K562 (cell line): ENCODE results near the gene ACSL5. TPM values are rescaled to one million over a fixed set of nuclear protein-coding genes. Genes with fewer than 3 reads are reported as not detected.
A peak's percentile ranks its signal among the peaks of the same experiment; 100 is the strongest.

Experiments used
- ATAC-seq: fragments of 200-7000 bp; cut with Tn5 transposase; 3 replicates; pipeline ENCODE4 v1.9.1; 2020; ENCODE audit warnings: moderate library complexity
- BruUV-seq: library from RNA; stranded (reverse); fragments of 400-500 nt; replicated peaks from 2 replicates; lab custom pipeline; 2021; lab: Mats Ljungman, UMichigan
- CTCF ChIA-PET: fragments of 300-600 bp; formaldehyde crosslinking; extraction: SDS; loops from one replicate; lab custom pipeline; 2021; ENCODE audit warnings: low intra/inter-chr PET ratio; lab: Yijun Ruan, JAX
- POLR2A ChIA-PET: fragments of 300-600, 350-650 bp; sonication (Branson Sonifier 250); formaldehyde crosslinking; extraction: SDS; loops from one replicate; lab custom pipeline; 2021; ENCODE audit warnings: antibody characterized with exemption, inconsistent platforms; lab: Yijun Ruan, JAX
- DNase-seq, 4 experiments: peaks; one replicate each; pipeline versions ENCODE4 v3.0.0 to v3.0.0-alpha.2; 2011 to 2018; ENCODE audit warnings: low spot score in 3 of 4, mixed read lengths in 3 of 4; ENCODE audit errors: extremely low read depth in 1 of 4
- FAIRE-seq: peaks from 2 replicates; lab custom pipeline; 2011; peaks lifted over from hg19 to GRCh38; lab: Jason Lieb, UNC
- H2AFZ ChIP-seq: 2 replicates; pipeline ENCODE4 v1.6.0; 2011; ENCODE audit warnings: low read depth, low read length, control low read depth, inconsistent platforms
- H3K27ac ChIP-seq: fragments of 200-600 bp; 3 replicates; pipeline ENCODE4 v1.8.0; 2011; ENCODE audit warnings: low read depth, mild to moderate bottlenecking, control low read depth, inconsistent platforms, low read length, moderate library complexity, mixed read lengths; ENCODE audit errors: extremely low read depth
- H3K27me3 ChIP-seq, 2 experiments: fragments of 300-600 bp in 1 of 2; 2 replicates in 1 of 2; 3 replicates in 1 of 2; pipeline versions ENCODE4 v1.6.0 to v1.8.0; 2011; ENCODE audit warnings: inconsistent platforms in 2 of 2, low read length in 2 of 2, mild to moderate bottlenecking in 1 of 2, mixed read lengths in 1 of 2, moderate library complexity in 1 of 2; ENCODE audit not compliant: control insufficient read depth in 2 of 2, insufficient read depth in 2 of 2
- H3K36me3 ChIP-seq: fragments of 300-600 bp; 3 replicates; pipeline ENCODE4 v1.8.0; 2011; ENCODE audit warnings: mild to moderate bottlenecking, low read length, inconsistent platforms; ENCODE audit not compliant: control insufficient read depth, insufficient read depth
- H3K4me1 ChIP-seq, 2 experiments: fragments of 200-600 bp in 1 of 2; replicated peaks in 1 of 2; 2 replicates in 1 of 2; 3 replicates in 1 of 2; pipeline versions ENCODE4 v1.5.1 to v1.8.0; 2011; ENCODE audit warnings: inconsistent platforms in 2 of 2, low read length in 2 of 2, mild to moderate bottlenecking in 1 of 2, mixed read lengths in 1 of 2, moderate library complexity in 1 of 2; ENCODE audit not compliant: control insufficient read depth in 2 of 2, insufficient read depth in 2 of 2
- H3K4me2 ChIP-seq: 2 replicates; pipeline ENCODE4 v1.6.1; 2011; ENCODE audit warnings: low read length, control low read depth, inconsistent platforms, mixed read lengths; ENCODE audit not compliant: insufficient read depth
- H3K4me3 ChIP-seq: fragments of 200-600 bp; sonication (generic), shearing (Covaris generic); 2 replicates; pipeline ENCODE4 v1.5.1; 2016; ENCODE audit warnings: control low read depth, inconsistent platforms
- H3K79me2 ChIP-seq: fragments of 200-600 bp; 3 replicates; pipeline ENCODE4 v1.8.0; 2011; ENCODE audit warnings: low read length, inconsistent platforms; ENCODE audit not compliant: control insufficient read depth, insufficient read depth
- H3K9ac ChIP-seq, 2 experiments: 2 replicates each; pipeline versions ENCODE4 v1.6.0 to v1.6.1; 2011; ENCODE audit warnings: low read depth in 2 of 2, low read length in 2 of 2, control low read depth in 1 of 2, inconsistent platforms in 1 of 2, mild to moderate bottlenecking in 1 of 2, mixed read lengths in 1 of 2; ENCODE audit not compliant: insufficient read depth in 1 of 2
- H3K9me1 ChIP-seq: one replicate; pipeline ENCODE4 v1.6.0; 2011; ENCODE audit warnings: inconsistent platforms, mild to moderate bottlenecking, low read length, moderate library complexity; ENCODE audit not compliant: control insufficient read depth, insufficient read depth
- H3K9me3 ChIP-seq: replicated peaks from 2 replicates; pipeline ENCODE4 v1.5.1; 2011; ENCODE audit warnings: low read depth, low read length, inconsistent platforms; ENCODE audit not compliant: control insufficient read depth, insufficient read depth
- H4K20me1 ChIP-seq: replicated peaks from 2 replicates; pipeline ENCODE4 v1.6.1; 2011; ENCODE audit warnings: low read length, inconsistent platforms, mixed read lengths; ENCODE audit not compliant: control insufficient read depth, insufficient read depth
- CBX8 ChIP-seq: fragments of 200-600 bp; sonication (generic); IDR thresholded peaks from 2 replicates; pipeline ENCODE4 v1.6.1; 2012; ENCODE audit warnings: borderline replicate concordance, mixed run types, low read depth, mild to moderate bottlenecking, moderate library complexity, mixed read lengths, low read length, control low read depth, inconsistent platforms; ENCODE audit not compliant: poor library complexity, severe bottlenecking; ENCODE audit errors: extremely low read depth
- CHD1 ChIP-seq: fragments of 200-600 bp; sonication (generic); IDR thresholded peaks from one replicate; pipeline ENCODE4 v1.6.1; 2012; ENCODE audit warnings: mild to moderate bottlenecking, moderate library complexity, low read length, inconsistent platforms
- FOSL1 ChIP-seq: fragments of 200-800 bp; sonication (Bioruptor generic); conservative IDR thresholded peaks from 2 replicates; pipeline ENCODE4 v1.6.1; 2016; ENCODE audit warnings: missing genetic modification characterization, missing compliant biosample characterization
- JUND ChIP-seq, 2 experiments: IDR thresholded peaks; 2 replicates in 1 of 2; 3 replicates in 1 of 2; pipeline ENCODE4 v1.6.1; 2011; ENCODE audit warnings: borderline replicate concordance in 2 of 2, low read depth in 2 of 2, low read length in 2 of 2, improper control_type of control experiment in 1 of 2, missing biosample characterization in 1 of 2, missing genetic modification characterization in 1 of 2, missing genetic modification reagents in 1 of 2
- MAFK ChIP-seq: IDR thresholded peaks from 2 replicates; pipeline ENCODE4 v1.6.1; 2011; ENCODE audit warnings: low read length, improper control_type of control experiment
- MXI1 ChIP-seq: IDR thresholded peaks from 2 replicates; pipeline ENCODE4 v1.6.1; 2011; ENCODE audit warnings: low read depth, mild to moderate bottlenecking, improper control_type of control experiment, low read length
- NCOR1 ChIP-seq: fragments of 450-650 bp; IDR thresholded peaks from 2 replicates; pipeline ENCODE4 v1.6.1; 2016; ENCODE audit warnings: mild to moderate bottlenecking, moderate library complexity
- PRDM10 ChIP-seq: fragments of 450-650 bp; IDR thresholded peaks from 2 replicates; pipeline ENCODE4 v1.6.1; 2018; ENCODE audit not compliant: partially characterized antibody
- PTBP1 ChIP-seq: fragments of 200-400 bp; formaldehyde crosslinking; IDR thresholded peaks from 2 replicates; pipeline ENCODE4 v1.6.1; 2017; ENCODE audit warnings: low read depth, low read length
- RHOXF2B ChIP-seq: fragments of 250-450 bp; sonication (Bioruptor Pico); conservative IDR thresholded peaks from 2 replicates; pipeline ENCODE4 v1.5.1; 2021
- TAF1 ChIP-seq: IDR thresholded peaks from 2 replicates; pipeline ENCODE4 v1.6.1; 2011; ENCODE audit warnings: mild to moderate bottlenecking, low read length, moderate library complexity; ENCODE audit not compliant: insufficient read depth, control insufficient read depth, severe bottlenecking; ENCODE audit errors: extremely low read depth
- ZNF384 ChIP-seq: IDR thresholded peaks from 2 replicates; pipeline ENCODE4 v1.6.1; 2012; ENCODE audit warnings: low read depth, low read length, improper control_type of control experiment
- ZNF445 ChIP-seq: fragments of 250-450 bp; sonication (Bioruptor Pico); IDR thresholded peaks from 2 replicates; pipeline ENCODE4 v1.4.0; 2020; ENCODE audit warnings: low read depth, mild to moderate bottlenecking, moderate library complexity
- ZNF584 ChIP-seq: fragments of 200-800 bp; sonication (Bioruptor generic); IDR thresholded peaks from 2 replicates; pipeline ENCODE4 v1.6.1; 2016; ENCODE audit warnings: low read depth, mild to moderate bottlenecking, missing genetic modification characterization, missing compliant biosample characterization
- WGBS: fragments of 100-300 bp; shearing (Covaris generic); methylation state at CpG from one replicate; pipeline ENCODE4 v1.1.6; 2016; ENCODE audit warnings: low coverage, mixed read lengths; ENCODE audit not compliant: insufficient coverage; ENCODE audit errors: missing lambda C conversion rate; 5-methylcytosine and 5-hydroxymethylcytosine counted together
- in situ Hi-C: fragments of 300-500 bp; cut with MboI; formaldehyde crosslinking; loops from 4 replicates; pipeline ENCODE4 v1.15.0; 2018; ENCODE audit warnings: inconsistent platforms, mixed read lengths
- intact Hi-C: fragments of 100-400 bp; cut with micrococcal nuclease; formaldehyde crosslinking; loops from 2 replicates; pipeline ENCODE4 v1.14.2; 2022
- polyA plus RNA-seq, 8 experiments: library from polyadenylated mRNA; depleted of rRNA in 4 of 8; stranded (reverse) in 5 of 8; unstranded in 3 of 8; fragments of >200 nt; fragmentation: Nextera tagmentation in 2 of 8; fragmentation: Illumina TruSeq in 1 of 8; extraction: Ambion mirVana in 2 of 8; extraction: Trizol in 1 of 8; gene quantifications; 2 replicates each; pipeline versions ENCODE4 v1.2.1 to v1.2.3, GENCODE V29; 2011 to 2014; ENCODE audit warnings: inconsistent platforms in 1 of 8, missing spikeins in 1 of 8
- total RNA-seq, 7 experiments: library from RNA; depleted of rRNA in 6 of 7; stranded (reverse); fragments of >200 nt in 6 of 7; fragmentation: Illumina TruSeq in 2 of 7; extraction: Trizol in 2 of 7; gene quantifications; 2 replicates each; pipeline versions ENCODE4 v1.2.1 to v1.2.3, GENCODE V29; 2011 to 2021; ENCODE audit warnings: low replicate concordance in 1 of 7
- TF ChIP-seq, protein P1 (sequence below): fragments of 250-450 bp; sonication (Bioruptor Pico); IDR thresholded peaks from 2 replicates; pipeline ENCODE4 v1.5.0; 2021; ENCODE audit warnings: mild to moderate bottlenecking, borderline replicate concordance

The ACSL5 gene
- total and polyA plus RNA-seq, 9 of the 15 experiments (the other 6 are each of a cell fraction or from before 2014, with no cell fraction given): 0.19 to 1.4 (median 0.55) TPM

DNA sequence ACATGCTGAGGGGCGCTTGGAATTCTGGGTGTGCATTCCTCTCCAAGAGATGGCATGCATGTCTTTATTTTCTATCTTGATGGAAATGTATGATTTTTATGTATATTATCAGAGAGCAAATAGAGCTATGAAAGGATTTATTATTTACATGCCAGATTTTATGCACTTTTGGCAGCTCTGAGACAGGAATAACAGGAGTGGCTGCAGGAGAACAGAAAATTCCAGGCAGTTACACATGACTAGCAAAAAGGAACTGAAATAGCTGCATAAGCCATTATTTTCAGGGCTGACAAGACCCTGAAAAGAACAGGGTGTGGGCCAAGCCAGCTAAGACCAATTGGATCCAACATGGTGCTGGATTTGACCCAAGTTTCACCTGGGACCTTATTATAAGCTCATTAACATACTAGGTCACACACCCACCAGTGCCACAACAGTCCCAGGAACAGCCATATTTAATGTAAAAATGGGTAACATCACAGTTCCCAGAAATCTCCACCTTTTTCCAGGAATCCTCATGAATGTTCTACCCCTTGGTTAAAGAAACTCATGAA, 43.2 kb upstream of the ACSL5 start (continued):
- TF ChIP-seq TAF1 (no peak), MAFK (no peak), PRDM10 (no peak), ZNF384 (no peak), ZNF584 (CRISPR knock-in tag) (no peak), CBX8 (no peak)

GRCh38 chr10:112332022-112332421, 41.9 kb upstream of the ACSL5 start:
- no peaks in the 10 kb centered on the region for H4K20me1 ChIP-seq
- ATAC-seq: no peak
- FAIRE-seq: no peak
- ChIA-PET CTCF (no interaction called here), POLR2A (no interaction called here)
- H3K27me3 ChIP-seq: peaks cover 0 to 3% of the 10 kb centered on the region in 2 experiments; a peak in 1 of 5 replicates
- intact Hi-C loops (no loop called here), in situ Hi-C loops (loop anchor here (5.0 kb wide), 1 partner anchor 45 kb away; no protein-coding TSS in a partner anchor)
- no peak overlapping the region for H2AFZ ChIP-seq
- no peak overlapping the region for H3K9ac ChIP-seq
- H3K4me1 ChIP-seq: peaks cover 0 to 10% of the 10 kb centered on the region in 2 experiments; a peak in 2 of 5 replicates
- DNase-seq: no peak
- no peaks in the 10 kb centered on the region for H3K79me2 ChIP-seq
- H3K4me3 ChIP-seq: no peak overlapping the region
- H3K36me3 ChIP-seq: no peaks in the 10 kb centered on the region
- no TSS peak for BruUV-seq
- H3K4me2 ChIP-seq: no peak overlapping the region
- no peak overlapping the region for H3K27ac ChIP-seq
- 8% methylated on average over 3 of the region's 3 CpGs for WGBS
- no peaks in the 10 kb centered on the region for H3K9me1 ChIP-seq
- H3K9me3 ChIP-seq: no peaks in the 10 kb centered on the region
- no peak for TF ChIP-seq ZNF445 (CRISPR knock-in tag)
- TF ChIP-seq JUND (IDR thresholded peaks at IDR 0.05; ENCODE audit: borderline replicate concordance, low read depth, low read length): peak; percentile 12; the same call in 1 of the 2 replicates
- no peak for TF ChIP-seq JUND (tag; IDR thresholded peaks at IDR 0.05; ENCODE audit: borderline replicate concordance, low read depth, low read length)
- TF ChIP-seq NCOR1: no peak
- no peak for TF ChIP-seq MXI1
- TF ChIP-seq PTBP1: no peak
- TF ChIP-seq RHOXF2B (CRISPR knock-in tag): no peak
- TF ChIP-seq, protein P1, sequence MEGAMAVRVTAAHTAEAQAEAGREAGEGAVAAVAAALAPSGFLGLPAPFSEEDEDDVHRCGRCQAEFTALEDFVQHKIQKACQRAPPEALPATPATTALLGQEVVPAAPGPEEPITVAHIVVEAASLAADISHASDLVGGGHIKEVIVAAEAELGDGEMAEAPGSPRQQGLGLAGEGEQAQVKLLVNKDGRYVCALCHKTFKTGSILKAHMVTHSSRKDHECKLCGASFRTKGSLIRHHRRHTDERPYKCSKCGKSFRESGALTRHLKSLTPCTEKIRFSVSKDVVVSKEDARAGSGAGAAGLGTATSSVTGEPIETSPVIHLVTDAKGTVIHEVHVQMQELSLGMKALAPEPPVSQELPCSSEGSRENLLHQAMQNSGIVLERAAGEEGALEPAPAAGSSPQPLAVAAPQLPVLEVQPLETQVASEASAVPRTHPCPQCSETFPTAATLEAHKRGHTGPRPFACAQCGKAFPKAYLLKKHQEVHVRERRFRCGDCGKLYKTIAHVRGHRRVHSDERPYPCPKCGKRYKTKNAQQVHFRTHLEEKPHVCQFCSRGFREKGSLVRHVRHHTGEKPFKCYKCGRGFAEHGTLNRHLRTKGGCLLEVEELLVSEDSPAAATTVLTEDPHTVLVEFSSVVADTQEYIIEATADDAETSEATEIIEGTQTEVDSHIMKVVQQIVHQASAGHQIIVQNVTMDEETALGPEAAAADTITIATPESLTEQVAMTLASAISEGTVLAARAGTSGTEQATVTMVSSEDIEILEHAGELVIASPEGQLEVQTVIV (CRISPR knock-in tag): no peak
- 0 out of 2 replicates have a peak, but pooled peaks have one; percentile 20 for TF ChIP-seq FOSL1 (tag)
- no peak for TF ChIP-seq CHD1
